ENCODE data around the gene PPP2R2B.

The PPP2R2B gene

GRCh38 chr5:146533260-146533857, 345.2 kb downstream of the PPP2R2B start:
- DNase-seq, result peak; percentile 49

Measured in inflammatory macrophage treated with lipopolysaccharide for 4 hours (primary cell).